ENCODE data around the gene BBOX1. TPM values are rescaled to one million over a fixed set of nuclear protein-coding genes. Genes with fewer than 3 reads are reported as not detected.

Gene BBOX1
- total and polyA plus RNA-seq, 7 donors: 0.07 to 0.79 (median 0.10) TPM; not detected in 4

- Histone ChIP-seq H3K27ac (no peak overlapping the region), H3K9me3 (no peaks in the 10 kb centered on the region), H3K4me1 (no peaks in the 10 kb centered on the region), H3K36me3 (ENCODE audit: insufficient read depth in 1 of 2, low read depth in 1 of 2) (no peaks in the 10 kb centered on the region), H3K27me3 (ENCODE audit: insufficient read depth in 3 of 3, low read length in 2 of 3) (no peaks in the 10 kb centered on the region), H3K4me3 (no peak overlapping the region)
- DNase-seq (no peak), ATAC-seq (no peak)
- WGBS, 3 donors: 64 to 73% (median 67%) methylated on average over 4 of the region's 4 CpGs
- intact Hi-C loops (cut with DNase I): no loop called here
- no peak for TF ChIP-seq CTCF (IDR thresholded peaks at IDR 0.05)
Measured at GRCh38 chr11:27013781-27014361, 26.7 kb upstream of the BBOX1 start.

GRCh38 chr11:27018902-27019529 is 21.6 kb upstream of the BBOX1 start:
- H3K27me3 ChIP-seq (ENCODE audit: insufficient read depth in 3 of 3, low read length in 2 of 3): no peaks in the 10 kb centered on the region
- no peak overlapping the region for H3K27ac ChIP-seq
- ATAC-seq (no peak), DNase-seq (no peak)
- H3K9me3 ChIP-seq: no peaks in the 10 kb centered on the region
- intact Hi-C loops (cut with DNase I): no loop called here
- H3K4me3 ChIP-seq: no peak overlapping the region
- no peak for TF ChIP-seq CTCF (IDR thresholded peaks at IDR 0.05)
- no peaks in the 10 kb centered on the region for H3K36me3 ChIP-seq (ENCODE audit: insufficient read depth in 1 of 2, low read depth in 1 of 2)
- H3K4me1 ChIP-seq: no peaks in the 10 kb centered on the region

GRCh38 chr11:27020751-27021150 is 19.9 kb upstream of the BBOX1 start:
- Histone ChIP-seq H3K9me3 (no peaks in the 10 kb centered on the region), H3K27me3 (ENCODE audit: insufficient read depth in 3 of 3, low read length in 2 of 3) (no peaks in the 10 kb centered on the region), H3K4me1 (no peaks in the 10 kb centered on the region), H3K36me3 (ENCODE audit: insufficient read depth in 1 of 2, low read depth in 1 of 2) (no peaks in the 10 kb centered on the region), H3K4me3 (no peak overlapping the region), H3K27ac (no peak overlapping the region)
- intact Hi-C loops (cut with DNase I): no loop called here
- ATAC-seq (no peak), DNase-seq (no peak)
- WGBS, 3 donors: 56 to 68% (median 62%) methylated on average over 2 of the region's 2 CpGs
- no peak for TF ChIP-seq CTCF (IDR thresholded peaks at IDR 0.05)

GRCh38 chr11:27022659-27023251 is 17.9 kb upstream of the BBOX1 start:
- H3K4me3 ChIP-seq: no peak overlapping the region
- H3K9me3 ChIP-seq: no peaks in the 10 kb centered on the region
- intact Hi-C loops (cut with DNase I): no loop called here
- ATAC-seq (no peak), DNase-seq (no peak)
- H3K36me3 ChIP-seq (ENCODE audit: insufficient read depth in 1 of 2, low read depth in 1 of 2): no peaks in the 10 kb centered on the region
- whole genome bisulfite sequencing, 3 donors: 64 to 72% (median 65%) methylated on average over 1 of the region's 1 CpG
- H3K4me1 ChIP-seq: no peaks in the 10 kb centered on the region
- no peaks in the 10 kb centered on the region for H3K27me3 ChIP-seq (ENCODE audit: insufficient read depth in 3 of 3, low read length in 2 of 3)
- no peak overlapping the region for H3K27ac ChIP-seq
- no peak for TF ChIP-seq CTCF (IDR thresholded peaks at IDR 0.05)

Data from psoas muscle (tissue), 8 donors.